WTC11 (cell line): ENCODE data around the gene ITPRIP.

Source experiments
- CREM ChIP-seq: sonication (generic); formaldehyde crosslinking; IDR thresholded peaks from 2 replicates; pipeline ENCODE4 v1.8.1; 2022; ENCODE audit warnings: mild to moderate bottlenecking, missing genetic modification reagents, moderate library complexity
- CTCF ChIP-seq: fragments of 200-600 bp; IDR thresholded peaks from 2 replicates; pipeline ENCODE4 v1.8.0; 2022; ENCODE audit warnings: antibody characterized with exemption
- NR1H2 ChIP-seq: sonication (generic); formaldehyde crosslinking; IDR thresholded peaks from 2 replicates; pipeline ENCODE4 v1.9.0; 2021; ENCODE audit warnings: mild to moderate bottlenecking, moderate library complexity, missing genetic modification reagents
- SP1 ChIP-seq: sonication (generic); formaldehyde crosslinking; conservative IDR thresholded peaks from 2 replicates; pipeline ENCODE4 v1.8.1; 2022; ENCODE audit warnings: missing genetic modification reagents
- USF2 ChIP-seq: sonication (generic); formaldehyde crosslinking; IDR thresholded peaks from 2 replicates; pipeline ENCODE4 v1.8.1; 2023; ENCODE audit warnings: mild to moderate bottlenecking, missing genetic modification reagents, moderate library complexity
- TF ChIP-seq, protein P1 (sequence below): sonication (generic); formaldehyde crosslinking; IDR thresholded peaks from 2 replicates; pipeline ENCODE4 v1.8.1; 2023; ENCODE audit warnings: mild to moderate bottlenecking, missing genetic modification reagents, borderline replicate concordance
- TF ChIP-seq, protein P2 (sequence below): sonication (generic); formaldehyde crosslinking; conservative IDR thresholded peaks from 2 replicates; pipeline ENCODE4 v1.8.1; 2022; ENCODE audit warnings: mild to moderate bottlenecking, missing genetic modification reagents
- TF ChIP-seq, protein P3 (sequence below): sonication (generic); formaldehyde crosslinking; IDR thresholded peaks from 2 replicates; pipeline ENCODE4 v1.8.0; 2022; ENCODE audit warnings: missing genetic modification reagents

DNA sequence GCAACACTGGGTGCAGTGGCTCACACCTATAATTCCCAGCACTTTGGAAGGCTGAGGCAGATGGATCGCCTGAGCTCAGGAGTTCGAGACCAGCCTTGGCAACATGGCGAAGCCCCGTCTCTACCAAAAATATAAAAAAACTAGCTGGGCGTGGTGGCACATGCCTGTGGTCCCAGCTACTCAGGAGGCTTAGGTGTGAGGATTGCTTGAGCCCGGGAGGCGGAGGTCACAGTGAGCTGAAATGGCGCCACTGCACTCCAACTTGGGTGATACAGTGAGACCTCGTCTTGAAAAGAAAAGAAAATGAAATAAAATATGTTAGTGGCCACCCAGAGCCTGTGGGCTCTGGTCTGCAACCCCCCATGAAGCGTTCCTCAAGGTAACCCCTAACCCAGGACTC, 13.3 kb downstream of the ITPRIP start:
- no peak for TF ChIP-seq USF2
- TF ChIP-seq, protein P1, sequence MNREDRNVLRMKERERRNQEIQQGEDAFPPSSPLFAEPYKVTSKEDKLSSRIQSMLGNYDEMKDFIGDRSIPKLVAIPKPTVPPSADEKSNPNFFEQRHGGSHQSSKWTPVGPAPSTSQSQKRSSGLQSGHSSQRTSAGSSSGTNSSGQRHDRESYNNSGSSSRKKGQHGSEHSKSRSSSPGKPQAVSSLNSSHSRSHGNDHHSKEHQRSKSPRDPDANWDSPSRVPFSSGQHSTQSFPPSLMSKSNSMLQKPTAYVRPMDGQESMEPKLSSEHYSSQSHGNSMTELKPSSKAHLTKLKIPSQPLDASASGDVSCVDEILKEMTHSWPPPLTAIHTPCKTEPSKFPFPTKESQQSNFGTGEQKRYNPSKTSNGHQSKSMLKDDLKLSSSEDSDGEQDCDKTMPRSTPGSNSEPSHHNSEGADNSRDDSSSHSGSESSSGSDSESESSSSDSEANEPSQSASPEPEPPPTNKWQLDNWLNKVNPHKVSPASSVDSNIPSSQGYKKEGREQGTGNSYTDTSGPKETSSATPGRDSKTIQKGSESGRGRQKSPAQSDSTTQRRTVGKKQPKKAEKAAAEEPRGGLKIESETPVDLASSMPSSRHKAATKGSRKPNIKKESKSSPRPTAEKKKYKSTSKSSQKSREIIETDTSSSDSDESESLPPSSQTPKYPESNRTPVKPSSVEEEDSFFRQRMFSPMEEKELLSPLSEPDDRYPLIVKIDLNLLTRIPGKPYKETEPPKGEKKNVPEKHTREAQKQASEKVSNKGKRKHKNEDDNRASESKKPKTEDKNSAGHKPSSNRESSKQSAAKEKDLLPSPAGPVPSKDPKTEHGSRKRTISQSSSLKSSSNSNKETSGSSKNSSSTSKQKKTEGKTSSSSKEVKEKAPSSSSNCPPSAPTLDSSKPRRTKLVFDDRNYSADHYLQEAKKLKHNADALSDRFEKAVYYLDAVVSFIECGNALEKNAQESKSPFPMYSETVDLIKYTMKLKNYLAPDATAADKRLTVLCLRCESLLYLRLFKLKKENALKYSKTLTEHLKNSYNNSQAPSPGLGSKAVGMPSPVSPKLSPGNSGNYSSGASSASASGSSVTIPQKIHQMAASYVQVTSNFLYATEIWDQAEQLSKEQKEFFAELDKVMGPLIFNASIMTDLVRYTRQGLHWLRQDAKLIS: no peak
- TF ChIP-seq, protein P2, sequence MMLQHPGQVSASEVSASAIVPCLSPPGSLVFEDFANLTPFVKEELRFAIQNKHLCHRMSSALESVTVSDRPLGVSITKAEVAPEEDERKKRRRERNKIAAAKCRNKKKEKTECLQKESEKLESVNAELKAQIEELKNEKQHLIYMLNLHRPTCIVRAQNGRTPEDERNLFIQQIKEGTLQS: no peak
- TF ChIP-seq CTCF: no peak
- TF ChIP-seq NR1H2 (CRISPR knock-in tag): no peak
- TF ChIP-seq SP1 (CRISPR knock-in tag): no peak
- no peak for TF ChIP-seq CREM (CRISPR knock-in tag)
- TF ChIP-seq, protein P3, sequence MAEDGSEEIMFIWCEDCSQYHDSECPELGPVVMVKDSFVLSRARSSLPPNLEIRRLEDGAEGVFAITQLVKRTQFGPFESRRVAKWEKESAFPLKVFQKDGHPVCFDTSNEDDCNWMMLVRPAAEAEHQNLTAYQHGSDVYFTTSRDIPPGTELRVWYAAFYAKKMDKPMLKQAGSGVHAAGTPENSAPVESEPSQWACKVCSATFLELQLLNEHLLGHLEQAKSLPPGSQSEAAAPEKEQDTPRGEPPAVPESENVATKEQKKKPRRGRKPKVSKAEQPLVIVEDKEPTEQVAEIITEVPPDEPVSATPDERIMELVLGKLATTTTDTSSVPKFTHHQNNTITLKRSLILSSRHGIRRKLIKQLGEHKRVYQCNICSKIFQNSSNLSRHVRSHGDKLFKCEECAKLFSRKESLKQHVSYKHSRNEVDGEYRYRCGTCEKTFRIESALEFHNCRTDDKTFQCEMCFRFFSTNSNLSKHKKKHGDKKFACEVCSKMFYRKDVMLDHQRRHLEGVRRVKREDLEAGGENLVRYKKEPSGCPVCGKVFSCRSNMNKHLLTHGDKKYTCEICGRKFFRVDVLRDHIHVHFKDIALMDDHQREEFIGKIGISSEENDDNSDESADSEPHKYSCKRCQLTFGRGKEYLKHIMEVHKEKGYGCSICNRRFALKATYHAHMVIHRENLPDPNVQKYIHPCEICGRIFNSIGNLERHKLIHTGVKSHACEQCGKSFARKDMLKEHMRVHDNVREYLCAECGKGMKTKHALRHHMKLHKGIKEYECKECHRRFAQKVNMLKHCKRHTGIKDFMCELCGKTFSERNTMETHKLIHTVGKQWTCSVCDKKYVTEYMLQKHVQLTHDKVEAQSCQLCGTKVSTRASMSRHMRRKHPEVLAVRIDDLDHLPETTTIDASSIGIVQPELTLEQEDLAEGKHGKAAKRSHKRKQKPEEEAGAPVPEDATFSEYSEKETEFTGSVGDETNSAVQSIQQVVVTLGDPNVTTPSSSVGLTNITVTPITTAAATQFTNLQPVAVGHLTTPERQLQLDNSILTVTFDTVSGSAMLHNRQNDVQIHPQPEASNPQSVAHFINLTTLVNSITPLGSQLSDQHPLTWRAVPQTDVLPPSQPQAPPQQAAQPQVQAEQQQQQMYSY (CRISPR knock-in tag): no peak
